DMS114 treated with DMSO at 0.1 percent for 48 hours (cell line): ENCODE data around the gene MYT1.

ENCODE experiments used
- DNase-seq: peaks from one replicate; lab custom pipeline; 2025; ENCODE audit not compliant: unreplicated experiment; lab: John Stamatoyannopoulos, UW

MYT1 gene

DNA sequence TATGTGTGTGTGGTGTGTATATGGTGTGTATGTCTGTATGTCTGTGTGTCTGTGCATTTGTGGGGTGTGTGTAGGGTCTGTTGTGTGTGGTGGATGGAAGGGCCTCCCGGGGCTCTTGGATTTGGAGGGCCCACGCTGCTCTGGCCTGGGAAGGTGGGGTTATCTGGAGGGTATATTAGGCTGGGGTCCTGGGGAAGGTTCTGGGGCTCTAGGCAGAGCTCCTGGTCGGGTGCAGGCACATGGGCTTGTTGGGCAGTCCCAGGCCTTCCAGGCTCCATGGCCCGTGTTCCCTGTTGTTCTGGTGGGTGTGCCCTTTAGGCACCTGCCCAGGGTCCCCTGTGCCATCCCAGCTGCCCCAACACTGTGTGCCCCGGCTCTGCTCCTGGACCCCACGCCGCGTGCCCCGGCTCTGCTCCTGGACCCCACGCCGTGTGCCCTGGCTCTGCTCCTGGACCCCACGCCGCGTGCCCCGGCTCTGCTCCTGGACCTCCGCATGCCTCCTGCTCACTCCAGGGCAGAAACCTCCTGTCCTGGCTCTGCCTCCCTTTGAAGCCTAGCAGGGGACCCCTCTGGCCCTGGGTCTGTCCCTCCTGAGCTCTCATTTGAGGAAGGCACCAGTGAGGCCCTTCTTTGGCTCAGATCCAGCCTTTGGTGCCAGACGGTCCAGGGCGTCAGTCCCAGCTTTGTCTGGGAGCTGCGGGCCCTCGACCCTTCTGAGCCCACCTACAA lies 10.2 kb upstream of the MYT1 start:
- DNase-seq: no peak

GRCh38 chr20:64154590-64155257 lies 9.5 kb upstream of the MYT1 start:
- no peak for DNase-seq

- no peak for DNase-seq
Measured at GRCh38 chr20:64155258-64156135, 8.8 kb upstream of the MYT1 start.

DNA sequence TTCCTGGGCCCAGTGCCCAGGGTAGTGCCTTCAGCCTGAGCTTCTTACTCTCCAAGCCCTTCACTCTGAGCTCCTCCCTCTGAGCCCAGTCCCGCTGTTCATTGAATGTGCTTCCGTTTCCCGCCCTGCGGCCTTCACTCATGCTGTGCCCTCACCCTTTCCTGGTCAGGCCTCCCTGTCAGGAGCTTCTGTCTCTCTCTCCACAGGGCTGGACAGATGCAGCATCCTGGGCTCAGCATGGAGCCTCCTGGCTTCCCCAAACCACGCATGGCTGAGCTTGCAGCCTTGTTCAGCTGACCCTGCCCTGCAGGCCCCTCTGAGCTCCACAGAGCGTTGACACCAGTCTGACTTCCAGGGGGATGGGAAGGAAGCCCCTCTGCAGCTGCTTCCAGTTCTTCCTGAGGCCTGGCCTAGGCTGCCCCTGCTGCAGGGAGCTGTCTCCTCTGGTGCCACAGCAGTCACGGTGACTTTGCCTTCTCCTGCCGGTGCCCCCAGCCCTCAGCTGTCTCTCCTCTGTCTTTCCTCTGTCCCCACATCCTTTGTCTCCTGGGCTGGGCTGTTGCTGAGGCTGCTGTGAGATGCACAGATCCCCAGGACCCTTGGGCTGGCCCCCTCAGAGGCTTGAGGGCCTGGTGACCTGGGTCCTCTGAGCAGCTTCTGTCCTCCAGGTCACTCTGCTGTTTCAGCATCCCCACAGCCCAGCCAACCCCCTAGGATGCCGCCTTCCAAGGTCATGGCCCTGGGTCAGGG lies 7.9 kb upstream of the MYT1 start:
- no peak for DNase-seq

DNA sequence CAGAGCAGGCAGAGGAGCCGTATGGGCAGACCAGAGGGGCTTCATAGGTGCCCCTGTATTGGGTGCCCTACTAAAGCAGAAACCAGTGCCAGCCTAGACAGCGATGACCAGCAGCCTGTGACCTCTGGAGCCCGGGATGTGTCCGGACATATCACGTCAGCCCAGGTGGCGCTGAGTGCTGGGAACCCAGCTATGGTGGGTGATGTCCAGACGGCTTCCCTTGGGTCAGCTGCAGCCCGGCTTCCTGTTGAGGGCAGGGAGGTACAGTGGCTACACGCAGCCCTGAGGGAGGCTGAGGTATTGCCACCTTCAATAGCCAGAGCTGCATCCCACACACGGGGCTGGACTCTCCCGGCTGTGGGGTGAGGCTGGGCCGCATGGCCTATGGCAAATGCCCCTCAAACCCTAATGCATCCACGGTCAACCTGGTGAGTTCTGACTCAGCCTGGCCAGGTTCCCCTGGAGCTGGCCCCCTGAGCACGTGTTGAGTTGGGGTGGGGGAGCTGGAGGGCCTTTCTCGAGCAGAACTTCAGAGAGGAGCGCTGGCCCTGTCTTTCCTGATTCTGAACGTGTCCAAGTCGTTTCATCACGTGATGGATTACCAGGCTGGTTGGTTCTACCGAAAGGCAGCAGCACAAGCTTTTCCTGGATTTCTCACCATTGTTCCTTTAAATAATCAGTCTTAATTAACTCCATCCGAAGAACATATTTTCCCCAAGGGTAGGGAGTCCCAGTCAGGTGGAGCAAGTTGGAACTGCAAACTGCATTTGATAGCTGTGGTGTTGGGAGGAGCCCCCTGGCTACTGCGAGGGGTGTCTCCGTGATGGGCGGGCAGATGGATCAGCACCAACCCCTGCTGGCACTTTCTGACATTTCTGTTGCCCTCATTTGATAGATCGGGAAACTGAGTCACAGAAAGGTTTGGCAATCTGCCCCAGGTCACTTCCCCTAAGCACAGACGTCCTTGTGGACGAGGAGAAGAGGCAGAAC lies 7.1 kb upstream of the MYT1 start:
- DNase-seq: no peak

DNA sequence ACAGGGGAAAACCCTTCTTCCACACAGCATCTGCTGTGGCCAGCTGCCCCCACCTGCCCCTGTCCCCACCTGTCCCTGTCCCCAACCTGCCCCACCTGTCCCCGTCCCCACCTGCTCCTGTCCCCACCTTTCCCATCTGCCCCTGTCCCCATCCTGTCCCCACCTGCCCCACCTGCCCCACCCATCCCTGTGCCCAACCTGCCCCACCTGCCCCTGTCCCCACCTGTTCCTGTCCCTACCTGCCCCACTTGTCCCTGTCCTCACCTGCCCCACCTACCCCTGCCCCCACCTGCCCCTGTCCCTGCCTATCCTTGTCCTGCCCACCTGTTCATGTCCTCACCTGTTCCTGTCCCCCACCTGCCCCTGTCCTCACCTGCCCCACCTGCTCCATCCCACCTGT lies 6.4 kb upstream of the MYT1 start:
- DNase-seq: no peak

DNA sequence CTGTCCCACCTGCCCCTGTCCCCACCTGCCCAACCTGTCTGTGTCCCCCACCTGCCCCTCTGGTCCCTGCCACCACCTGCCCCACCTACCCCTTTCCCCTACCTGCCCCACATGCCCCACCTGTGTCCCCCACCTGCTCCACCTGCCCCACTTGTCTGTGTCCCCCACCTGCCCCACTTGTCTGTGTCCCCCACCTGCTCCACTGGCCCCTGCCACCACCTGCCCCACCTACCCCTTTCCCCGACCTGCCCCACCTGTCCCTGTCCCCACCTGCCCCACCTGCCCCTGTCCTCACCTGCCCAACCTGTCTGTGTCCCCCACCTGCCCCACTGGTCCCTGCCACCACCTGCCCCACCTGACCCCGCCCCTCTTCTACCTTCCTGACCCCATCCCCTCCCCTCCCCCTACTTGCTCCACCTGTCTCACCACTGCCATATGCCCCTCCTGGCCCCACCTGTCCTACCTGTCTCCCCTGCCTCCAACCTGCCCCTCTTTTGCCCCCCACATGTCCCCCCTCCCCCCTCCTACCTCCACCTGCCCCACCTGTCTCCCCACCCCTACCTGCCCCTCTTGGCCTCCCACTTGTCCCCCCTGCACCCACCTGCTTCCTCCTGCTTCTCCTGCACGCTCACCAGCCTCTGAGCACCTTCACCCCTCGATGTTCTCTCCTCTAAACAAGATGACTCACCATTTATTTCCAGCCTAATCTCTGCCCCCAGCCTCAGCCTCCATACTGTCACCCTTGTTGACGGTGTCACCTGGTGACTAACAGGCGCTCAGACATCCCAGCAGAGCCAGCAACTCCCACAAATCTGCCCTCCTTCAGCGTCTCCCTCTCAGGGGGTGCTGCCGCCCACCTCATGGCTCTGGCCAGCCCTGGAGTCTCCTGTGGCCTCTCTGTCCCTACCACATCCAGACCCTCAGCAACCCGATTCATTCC lies 5.6 kb upstream of the MYT1 start:
- no peak for DNase-seq

- no peak for DNase-seq
Measured at GRCh38 chr20:64159286-64159680, 5.0 kb upstream of the MYT1 start.

DNA sequence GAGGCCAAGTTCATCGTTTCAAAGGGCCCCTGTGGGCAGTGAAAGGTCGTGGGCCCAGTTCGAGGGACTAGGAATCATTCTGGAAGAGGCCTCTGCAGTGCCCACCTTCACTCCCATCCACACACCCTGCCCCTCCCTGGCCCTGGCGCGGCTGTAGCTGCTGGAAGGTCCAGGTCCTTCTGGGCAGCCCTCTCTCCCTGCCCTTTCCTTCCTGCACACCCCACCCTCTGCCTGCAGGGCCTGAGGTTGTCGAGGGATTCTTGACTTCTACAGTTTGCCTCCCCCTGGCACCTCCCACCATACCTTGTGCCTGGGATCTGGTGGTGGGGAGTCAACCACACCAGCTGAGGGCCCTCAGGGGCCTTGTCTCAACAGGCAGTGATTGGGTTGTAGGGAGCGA lies 4.5 kb upstream of the MYT1 start:
- DNase-seq: no peak

DNA sequence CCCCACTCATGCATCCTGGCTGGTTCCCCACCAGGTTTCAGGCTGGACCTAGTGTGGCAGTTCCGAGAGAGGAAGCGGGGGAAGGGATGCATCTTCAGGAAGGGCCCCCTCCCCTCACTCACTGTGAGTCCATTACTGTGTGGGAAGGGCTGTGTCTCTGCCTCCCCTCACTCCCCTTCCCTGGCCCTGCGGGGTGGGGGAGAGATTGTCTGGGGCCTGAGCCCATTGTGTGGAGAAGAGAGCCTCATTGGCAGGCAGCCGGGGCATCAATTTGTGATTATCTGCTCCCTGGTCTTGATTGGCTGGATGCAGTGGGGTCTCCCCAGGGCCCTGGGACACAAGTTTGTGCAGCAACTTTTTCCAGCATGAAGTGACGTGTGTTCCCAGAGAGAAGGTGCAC lies 4.1 kb upstream of the MYT1 start:
- DNase-seq: no peak

- no peak for DNase-seq
Measured at GRCh38 chr20:64160526-64161355, 3.5 kb upstream of the MYT1 start.

DNA sequence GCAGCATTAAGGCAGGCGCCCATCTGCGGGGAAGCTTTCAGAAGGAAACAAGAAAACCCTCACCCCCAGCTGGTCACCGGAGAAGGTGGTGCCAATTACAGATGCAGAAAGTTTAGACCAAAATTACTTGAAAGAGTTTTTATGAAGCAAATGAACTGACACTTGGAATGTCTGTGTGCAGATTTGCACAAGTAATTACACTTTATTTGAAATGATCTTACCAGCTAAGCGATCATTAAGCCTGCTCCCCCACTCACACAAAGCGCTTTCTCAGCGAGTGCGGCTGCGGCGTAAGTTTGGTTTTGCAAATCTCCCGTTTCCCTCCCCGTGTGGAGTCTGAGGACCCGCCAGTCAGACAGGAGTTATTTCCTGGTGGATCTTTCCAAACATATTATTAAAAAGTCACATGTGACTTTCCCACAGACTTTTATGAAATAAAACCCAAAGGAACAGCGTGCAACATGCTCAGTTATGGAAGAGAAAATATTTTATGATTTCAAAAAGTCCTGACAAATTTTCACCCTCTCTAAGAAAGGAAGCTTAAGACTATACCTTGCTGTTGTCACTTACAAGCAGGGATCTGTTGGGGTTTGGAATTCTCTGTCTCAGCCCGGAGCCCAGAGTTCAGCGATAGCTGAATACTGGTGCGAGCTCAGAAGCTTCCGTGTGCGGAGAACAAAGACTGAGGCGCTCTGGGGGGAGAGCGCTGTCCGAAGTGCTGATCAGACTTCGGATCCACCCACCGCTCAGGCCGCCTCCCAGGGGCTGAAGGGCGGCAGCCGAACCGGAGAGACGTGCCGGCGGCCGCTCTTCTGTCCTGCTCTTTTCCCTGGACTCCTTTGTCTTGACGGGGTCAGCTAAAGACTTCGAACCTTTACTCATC lies 2.7 kb upstream of the MYT1 start:
- DNase-seq: no peak

GRCh38 chr20:64162239-64162910 lies 1.9 kb upstream of the MYT1 start:
- DNase-seq: no peak

- no peak for DNase-seq
Measured at GRCh38 chr20:64163776-64164122, 503 bp upstream of the MYT1 start.

DNA sequence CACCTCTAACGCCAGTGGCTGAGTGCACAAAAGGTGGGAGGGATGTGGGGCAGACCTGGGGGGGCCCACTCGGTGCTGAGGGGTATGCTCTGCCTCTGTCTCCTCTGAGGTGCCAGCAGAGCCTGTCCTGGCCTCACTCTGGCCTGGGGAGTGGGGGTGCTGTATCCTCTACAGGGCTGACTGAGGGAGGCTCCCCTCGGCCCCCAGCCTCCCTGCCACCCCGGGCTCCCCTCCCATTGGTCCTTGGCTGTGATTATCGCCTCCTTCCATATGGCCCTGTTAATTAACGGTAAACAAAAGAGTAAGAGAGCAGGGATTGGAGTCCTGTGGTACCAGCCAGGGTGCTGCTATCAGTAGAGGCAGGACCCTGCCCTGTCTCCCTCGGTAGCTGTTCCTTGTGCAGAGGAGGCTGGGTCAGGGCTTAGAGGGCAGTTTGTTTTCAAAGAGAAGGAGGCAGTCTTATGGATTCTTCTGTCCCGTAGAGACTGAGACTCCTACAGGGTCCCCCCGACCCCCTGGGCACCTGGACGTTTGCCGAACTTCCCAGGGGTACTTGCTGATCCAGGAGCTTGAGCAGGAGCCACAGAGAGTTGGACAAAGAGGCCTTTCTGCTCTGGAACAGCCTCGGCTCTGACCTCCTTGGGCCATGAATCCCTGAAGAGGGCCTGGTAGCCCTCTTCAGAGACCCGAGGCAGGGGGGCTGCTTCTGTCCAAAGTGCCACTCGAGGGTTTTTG lies 1.8 kb downstream of the MYT1 start:
- no peak for DNase-seq
